ENCODE results near the gene PTPRT.

DNA sequence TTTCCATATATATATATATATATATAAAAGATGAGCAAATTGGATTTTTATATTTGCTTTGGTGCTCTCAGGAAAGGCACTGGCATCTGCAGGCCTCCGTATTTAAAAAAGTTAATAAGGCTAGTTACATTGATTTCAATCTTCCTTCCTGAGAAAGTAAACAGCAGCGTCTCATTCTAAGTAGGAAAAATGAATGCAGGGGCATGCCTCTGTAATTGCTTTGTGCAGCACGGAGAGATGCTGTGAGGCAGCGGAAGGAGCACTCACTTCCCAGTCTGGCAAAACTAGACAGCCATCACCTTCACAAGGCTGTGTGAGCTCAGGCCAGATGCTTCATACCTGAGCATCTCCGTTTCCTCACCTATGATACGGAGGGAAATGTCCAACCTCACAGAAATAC is 303.7 kb downstream of the PTPRT start:
- TF ChIP-seq, protein P1, sequence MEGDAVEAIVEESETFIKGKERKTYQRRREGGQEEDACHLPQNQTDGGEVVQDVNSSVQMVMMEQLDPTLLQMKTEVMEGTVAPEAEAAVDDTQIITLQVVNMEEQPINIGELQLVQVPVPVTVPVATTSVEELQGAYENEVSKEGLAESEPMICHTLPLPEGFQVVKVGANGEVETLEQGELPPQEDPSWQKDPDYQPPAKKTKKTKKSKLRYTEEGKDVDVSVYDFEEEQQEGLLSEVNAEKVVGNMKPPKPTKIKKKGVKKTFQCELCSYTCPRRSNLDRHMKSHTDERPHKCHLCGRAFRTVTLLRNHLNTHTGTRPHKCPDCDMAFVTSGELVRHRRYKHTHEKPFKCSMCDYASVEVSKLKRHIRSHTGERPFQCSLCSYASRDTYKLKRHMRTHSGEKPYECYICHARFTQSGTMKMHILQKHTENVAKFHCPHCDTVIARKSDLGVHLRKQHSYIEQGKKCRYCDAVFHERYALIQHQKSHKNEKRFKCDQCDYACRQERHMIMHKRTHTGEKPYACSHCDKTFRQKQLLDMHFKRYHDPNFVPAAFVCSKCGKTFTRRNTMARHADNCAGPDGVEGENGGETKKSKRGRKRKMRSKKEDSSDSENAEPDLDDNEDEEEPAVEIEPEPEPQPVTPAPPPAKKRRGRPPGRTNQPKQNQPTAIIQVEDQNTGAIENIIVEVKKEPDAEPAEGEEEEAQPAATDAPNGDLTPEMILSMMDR (IDR thresholded peaks at IDR 0.05): no peak
- TF ChIP-seq POLR2A (IDR thresholded peaks at IDR 0.05): no peak
